ENCODE data around the gene TRPM2.
A peak's percentile ranks its signal among the peaks of the same experiment; 100 is the strongest.
"Not testable (repeated sequence)": the region's sequence is repeated elsewhere in the genome, so short reads cannot be mapped to it uniquely, and the experiment has no call there.

The TRPM2 gene

GRCh38 chr21:44338971-44339910 is 14.2 kb upstream of the TRPM2 start, which contains the start of gene CFAP410:
CFAP410 (minus strand) TSS chr21:44339390; CDS start chr21:44339194, 196 bp downstream.
- peak within 1 kb of the TSS; percentile 98 for H3K4me3 Mint-ChIP-seq
- no peaks in the 10 kb centered on the region for H3K27me3 Mint-ChIP-seq
- H3K4me1 Mint-ChIP-seq, result peaks cover 27% of the 10 kb centered on the region
- H3K9me3 Mint-ChIP-seq, result no peaks in the 10 kb centered on the region
- no peaks in the 10 kb centered on the region for H3K36me3 Mint-ChIP-seq
- peak within 1 kb of the TSS; percentile 97 for H3K27ac Mint-ChIP-seq

GRCh38 chr21:44341726-44342458 is 11.5 kb upstream of the TRPM2 start:
- Mint-ChIP-seq H3K4me1 (peaks cover 27% of the 10 kb centered on the region), H3K27ac (peak overlapping the region; percentile 46)
- H3K27me3 Mint-ChIP-seq, H3K4me3 Mint-ChIP-seq, H3K9me3 Mint-ChIP-seq, H3K36me3 Mint-ChIP-seq: not testable (repeated sequence)

- not testable (repeated sequence) for H3K27me3 Mint-ChIP-seq, H3K36me3 Mint-ChIP-seq, H3K4me3 Mint-ChIP-seq, H3K9me3 Mint-ChIP-seq, H3K27ac Mint-ChIP-seq
- peaks cover 19% of the 10 kb centered on the region for H3K4me1 Mint-ChIP-seq
Measured at GRCh38 chr21:44342981-44343380, 10.4 kb upstream of the TRPM2 start.

- Mint-ChIP-seq H3K27ac (no peak overlapping the region), H3K4me3 (no peak overlapping the region), H3K9me3 (no peaks in the 10 kb centered on the region), H3K36me3 (no peaks in the 10 kb centered on the region), H3K27me3 (peaks cover 3% of the 10 kb centered on the region), H3K4me1 (peaks cover 14% of the 10 kb centered on the region)
Measured at GRCh38 chr21:44344541-44345183, 8.8 kb upstream of the TRPM2 start.

- Mint-ChIP-seq H3K27me3 (peaks cover 3% of the 10 kb centered on the region), H3K4me3 (no peak overlapping the region), H3K36me3 (no peaks in the 10 kb centered on the region), H3K9me3 (no peaks in the 10 kb centered on the region), H3K4me1 (peaks cover 6% of the 10 kb centered on the region), H3K27ac (no peak overlapping the region)
Measured at GRCh38 chr21:44345495-44345894, 7.9 kb upstream of the TRPM2 start.

- H3K27ac Mint-ChIP-seq, result no peak overlapping the region
- no peaks in the 10 kb centered on the region for H3K36me3 Mint-ChIP-seq
- peaks cover 3% of the 10 kb centered on the region for H3K27me3 Mint-ChIP-seq
- peaks cover 9% of the 10 kb centered on the region for H3K4me1 Mint-ChIP-seq
- H3K4me3 Mint-ChIP-seq, result no peak overlapping the region
- no peaks in the 10 kb centered on the region for H3K9me3 Mint-ChIP-seq
Measured at GRCh38 chr21:44347911-44348451, 5.4 kb upstream of the TRPM2 start.

GRCh38 chr21:44348861-44349260 is 4.6 kb upstream of the TRPM2 start:
- H3K4me1 Mint-ChIP-seq, result peaks cover 18% of the 10 kb centered on the region
- H3K27me3 Mint-ChIP-seq, result peaks cover 3% of the 10 kb centered on the region
- H3K27ac Mint-ChIP-seq, result peak overlapping the region; percentile 74
- no peaks in the 10 kb centered on the region for H3K9me3 Mint-ChIP-seq
- no peak overlapping the region for H3K4me3 Mint-ChIP-seq
- H3K36me3 Mint-ChIP-seq, result no peaks in the 10 kb centered on the region

GRCh38 chr21:44349416-44349846 is 4.0 kb upstream of the TRPM2 start:
- Mint-ChIP-seq H3K4me3 (no peak overlapping the region), H3K27ac (no peak overlapping the region), H3K9me3 (no peaks in the 10 kb centered on the region), H3K4me1 (peaks cover 24% of the 10 kb centered on the region), H3K27me3 (peaks cover 3% of the 10 kb centered on the region), H3K36me3 (no peaks in the 10 kb centered on the region)

GRCh38 chr21:44349847-44350772 is 3.3 kb upstream of the TRPM2 start:
- H3K9me3 Mint-ChIP-seq, result no peaks in the 10 kb centered on the region
- H3K27ac Mint-ChIP-seq, result no peak overlapping the region
- H3K27me3 Mint-ChIP-seq, result peaks cover 3% of the 10 kb centered on the region
- no peaks in the 10 kb centered on the region for H3K36me3 Mint-ChIP-seq
- no peak overlapping the region for H3K4me3 Mint-ChIP-seq
- peaks cover 30% of the 10 kb centered on the region for H3K4me1 Mint-ChIP-seq

GRCh38 chr21:44350773-44351481 is 2.5 kb upstream of the TRPM2 start:
- Mint-ChIP-seq H3K27me3 (peaks cover 3% of the 10 kb centered on the region), H3K9me3 (no peaks in the 10 kb centered on the region), H3K36me3 (no peaks in the 10 kb centered on the region), H3K27ac (no peak overlapping the region), H3K4me1 (peaks cover 38% of the 10 kb centered on the region), H3K4me3 (no peak overlapping the region)

- H3K9me3 Mint-ChIP-seq, result no peaks in the 10 kb centered on the region
- H3K4me1 Mint-ChIP-seq, result peaks cover 45% of the 10 kb centered on the region
- peaks cover 3% of the 10 kb centered on the region for H3K27me3 Mint-ChIP-seq
- H3K4me3 Mint-ChIP-seq, result no peak overlapping the region
- H3K36me3 Mint-ChIP-seq, result no peaks in the 10 kb centered on the region
- no peak overlapping the region for H3K27ac Mint-ChIP-seq
Measured at GRCh38 chr21:44351535-44352252, 1.7 kb upstream of the TRPM2 start.

- no peaks in the 10 kb centered on the region for H3K9me3 Mint-ChIP-seq
- peak overlapping the region; percentile 70 for H3K4me3 Mint-ChIP-seq
- H3K27ac Mint-ChIP-seq, result peak overlapping the region; percentile 80
- peaks cover 49% of the 10 kb centered on the region for H3K4me1 Mint-ChIP-seq
- peaks cover 3% of the 10 kb centered on the region for H3K27me3 Mint-ChIP-seq
- no peaks in the 10 kb centered on the region for H3K36me3 Mint-ChIP-seq
Measured at GRCh38 chr21:44352253-44352860, 1.1 kb upstream of the TRPM2 start.

GRCh38 chr21:44354001-44354405 is 582 bp downstream of the TRPM2 start:
- Mint-ChIP-seq H3K27ac (peak overlapping the region; percentile 35), H3K27me3 (peaks cover 3% of the 10 kb centered on the region), H3K4me3 (peak overlapping the region; percentile 70), H3K4me1 (peaks cover 49% of the 10 kb centered on the region), H3K9me3 (no peaks in the 10 kb centered on the region), H3K36me3 (no peaks in the 10 kb centered on the region)
